GM12878 (cell line): ENCODE results near the gene PDE6C. TPM values are rescaled to one million over a fixed set of nuclear protein-coding genes. Genes with fewer than 3 reads are reported as not detected.

ENCODE experiments used
- ATAC-seq: fragments of 200-7000 bp; cut with Tn5 transposase; 3 replicates; pipeline ENCODE4 v1.9.1; 2020; ENCODE audit warnings: mild to moderate bottlenecking, moderate library complexity
- BruUV-seq: library from RNA; stranded (reverse); fragments of 400-500 nt; replicated peaks from 2 replicates; lab custom pipeline; 2021; lab: Mats Ljungman, UMichigan
- CTCF ChIA-PET: fragments of 300-600 bp; sonication (Branson Sonifier 250); formaldehyde crosslinking; extraction: SDS; loops from one replicate; lab custom pipeline; 2021; ENCODE audit warnings: inconsistent platforms; lab: Yijun Ruan, JAX
- POLR2A ChIA-PET: fragments of 350-600 bp; formaldehyde crosslinking; extraction: SDS; loops from one replicate; lab custom pipeline; 2021; ENCODE audit warnings: inconsistent platforms; lab: Charles Lee
- RAD21 ChIA-PET: fragments of 300-600 bp; sonication (Branson Sonifier 250); formaldehyde crosslinking; loops from one replicate; lab custom pipeline; 2023; ENCODE audit warnings: antibody characterized with exemption; ENCODE audit not compliant: unreplicated experiment; lab: Charles Lee
- SMC1A ChIA-PET: fragments of 300-600 bp; sonication (Branson Sonifier 250); formaldehyde crosslinking; loops from one replicate; lab custom pipeline; 2023; ENCODE audit not compliant: unreplicated experiment, uncharacterized antibody; lab: Charles Lee
- DNase-seq: peaks from one replicate; pipeline ENCODE4 v3.0.0-alpha.2; 2011; ENCODE audit warnings: low read depth, low spot score
- FAIRE-seq: peaks from 3 replicates; lab custom pipeline; 2011; peaks lifted over from hg19 to GRCh38; lab: Jason Lieb, UNC
- H2AFZ ChIP-seq: 2 replicates; pipeline ENCODE4 v1.6.0; 2011; ENCODE audit warnings: low read depth, low read length, control low read depth; ENCODE audit not compliant: control insufficient read depth
- H3K27ac ChIP-seq: 2 replicates; pipeline ENCODE4 v1.5.1; 2011; ENCODE audit warnings: control low read depth; ENCODE audit not compliant: control insufficient read depth, insufficient read depth
- H3K27me3 ChIP-seq, 2 experiments: replicated peaks in 1 of 2; 2 replicates each; pipeline versions ENCODE4 v1.6.0 to v1.6.1; 2011; ENCODE audit warnings: low read length in 1 of 2; ENCODE audit not compliant: control insufficient read depth in 2 of 2, insufficient read depth in 2 of 2
- H3K36me3 ChIP-seq, 2 experiments: 2 replicates each; pipeline ENCODE4 v1.5.1; 2011; ENCODE audit warnings: low read length in 1 of 2; ENCODE audit not compliant: control insufficient read depth in 2 of 2, insufficient read depth in 2 of 2
- H3K4me1 ChIP-seq: 2 replicates; pipeline ENCODE4 v1.6.1; 2011; ENCODE audit warnings: mild to moderate bottlenecking, low read length, moderate library complexity, mixed read lengths; ENCODE audit not compliant: control insufficient read depth, insufficient read depth
- H3K4me2 ChIP-seq: 2 replicates; pipeline ENCODE4 v1.6.0; 2011; ENCODE audit warnings: control low read depth; ENCODE audit not compliant: control insufficient read depth, insufficient read depth
- H3K4me3 ChIP-seq: fragments of 200-600 bp; sonication (generic); 2 replicates; pipeline ENCODE4 v1.5.1; 2016
- H3K79me2 ChIP-seq: 2 replicates; pipeline ENCODE4 v1.6.0; 2011; ENCODE audit warnings: low read length; ENCODE audit not compliant: control insufficient read depth, insufficient read depth
- H3K9ac ChIP-seq: 2 replicates; pipeline ENCODE4 v1.8.0; 2011; ENCODE audit warnings: low read length, control low read depth, mixed read lengths; ENCODE audit not compliant: control insufficient read depth, insufficient read depth
- H3K9me3 ChIP-seq: replicated peaks from 3 replicates; pipeline ENCODE4 v1.5.1; 2011; ENCODE audit warnings: mild to moderate bottlenecking, low read length; ENCODE audit not compliant: control insufficient read depth, insufficient read depth
- H4K20me1 ChIP-seq: 2 replicates; pipeline ENCODE4 v1.6.0; 2011; ENCODE audit not compliant: control insufficient read depth, insufficient read depth
- ATF2 ChIP-seq: IDR thresholded peaks from 2 replicates; pipeline ENCODE4 v1.6.1; 2012; ENCODE audit warnings: low read length, inconsistent platforms
- RCOR1 ChIP-seq: conservative IDR thresholded peaks from 2 replicates; pipeline ENCODE4 v1.6.1; 2012; ENCODE audit warnings: low read depth, low read length, improper control_type of control experiment
- ZSCAN29 ChIP-seq: fragments of 450-650 bp; IDR thresholded peaks from 2 replicates; pipeline ENCODE4 v1.6.1; 2017; ENCODE audit warnings: mild to moderate bottlenecking, moderate library complexity
- WGBS: methylation state at CpG from one replicate; pipeline ENCODE4 v1.1.6; 2016; ENCODE audit warnings: low lambda C conversion rate; ENCODE audit not compliant: insufficient replicate concordance, insufficient coverage; ENCODE audit errors: missing lambda C conversion rate; 5-methylcytosine and 5-hydroxymethylcytosine counted together
- in situ Hi-C: fragments of 300-500 bp; cut with MboI; formaldehyde crosslinking; loops from 9 replicates; pipeline ENCODE4 v1.14.3; 2018; ENCODE audit warnings: mixed read lengths
- intact Hi-C: fragments of 100-400 bp; cut with micrococcal nuclease; formaldehyde crosslinking; loops from one replicate; pipeline ENCODE4 v1.14.2; 2022; ENCODE audit not compliant: unreplicated experiment
- polyA plus RNA-seq, 11 experiments: library from polyadenylated mRNA; depleted of rRNA in 4 of 11; unstranded in 6 of 11; stranded (reverse) in 5 of 11; fragments of >200 nt; fragmentation: Nextera tagmentation in 4 of 11; fragmentation: Illumina TruSeq in 1 of 11; extraction: Ambion mirVana in 4 of 11; extraction: Trizol in 1 of 11; gene quantifications; 1 replicate in 1 of 11; 2 replicates in 10 of 11; pipeline versions ENCODE4 v1.2.1 to v1.2.3, GENCODE V29; 2011 to 2016; ENCODE audit warnings: inconsistent platforms in 2 of 11, missing spikeins in 2 of 11, low read depth in 1 of 11
- total RNA-seq, 4 experiments: library from RNA; depleted of rRNA in 3 of 4; stranded (reverse); fragments of >200 nt in 3 of 4; fragmentation: Illumina TruSeq in 1 of 4; extraction: Trizol in 1 of 4; gene quantifications; 2 replicates each; pipeline versions ENCODE4 v1.2.1 to v1.2.3, GENCODE V29; 2013 to 2021

The PDE6C gene
- total and polyA plus RNA-seq, 10 of the 15 experiments (the other 5 are each of a cell fraction or from before 2014, with no cell fraction given), result not detected

GRCh38 chr10:93613126-93613525, 789 bp downstream of the PDE6C start (continued):
- no peak for TF ChIP-seq RCOR1
- TF ChIP-seq, all 136 proteins: peak for 0

- POLR2A ChIA-PET, result no interaction called here
- Histone ChIP-seq H3K4me3 (no peak overlapping the region), H4K20me1 (no peaks in the 10 kb centered on the region), H3K27ac (no peak overlapping the region), H3K36me3 (no peaks in the 10 kb centered on the region), H3K4me1 (peaks cover 4% of the 10 kb centered on the region), H2AFZ (no peak overlapping the region)
- RAD21 ChIA-PET, result no interaction called here
- BruUV-seq, result no TSS peak
- 54% methylated on average over 7 of the region's 7 CpGs for WGBS
- CTCF ChIA-PET, result no interaction called here
- TF ChIP-seq ZSCAN29 (no peak), ATF2 (no peak)
- TF ChIP-seq, all 136 proteins: peak for 0
- FAIRE-seq (no peak), ATAC-seq (no peak), DNase-seq (no peak)
- Histone ChIP-seq H3K9ac (no peak overlapping the region), H3K4me2 (no peak overlapping the region), H3K27me3 (no peaks in the 10 kb centered on the region), H3K79me2 (no peaks in the 10 kb centered on the region), H3K9me3 (no peaks in the 10 kb centered on the region)
- in situ Hi-C loops (no loop called here), intact Hi-C loops (no loop called here)
- SMC1A ChIA-PET, result no interaction called here
Measured at GRCh38 chr10:93614101-93614825, 1.9 kb downstream of the PDE6C start.
